H1 (cell line): ENCODE results near the gene ABCC4. TPM values are rescaled to one million over a fixed set of nuclear protein-coding genes. Genes with fewer than 3 reads are reported as not detected.

Experiments
- CTCF ChIA-PET: fragments of 300-600 bp; sonication (Branson Sonifier 250); formaldehyde crosslinking; loops from one replicate; lab custom pipeline; 2021; ENCODE audit not compliant: partially characterized antibody; lab: Charles Lee
- POLR2A ChIA-PET: fragments of 300-600 bp; sonication (Branson Sonifier 250); formaldehyde crosslinking; loops from one replicate; lab custom pipeline; 2021; ENCODE audit warnings: inconsistent platforms; ENCODE audit not compliant: partially characterized antibody; lab: Charles Lee
- DNase-seq, 2 experiments: peaks; one replicate each; pipeline versions ENCODE4 v3.0.0 to v3.0.0-alpha.2; 2010 to 2022; ENCODE audit warnings: low spot score in 2 of 2, low read depth in 1 of 2, mixed read lengths in 1 of 2
- FAIRE-seq: peaks from 2 replicates; lab custom pipeline; 2011; peaks lifted over from hg19 to GRCh38; lab: Jason Lieb, UNC
- H2AFZ ChIP-seq: 2 replicates; pipeline ENCODE4 v1.8.1; 2012; ENCODE audit warnings: low read length, inconsistent platforms
- H2AK5ac ChIP-seq: 2 replicates; pipeline ENCODE4 v1.6.1; 2013; ENCODE audit warnings: low read depth, low read length
- H2BK120ac ChIP-seq: replicated peaks from 2 replicates; pipeline ENCODE3; 2013; ENCODE audit warnings: low read depth, low read length, inconsistent platforms
- H2BK12ac ChIP-seq: 2 replicates; pipeline ENCODE4 v1.6.1; 2013; ENCODE audit warnings: low read depth, low read length
- H2BK15ac ChIP-seq: 2 replicates; pipeline ENCODE4 v1.6.1; 2013; ENCODE audit warnings: low read length
- H2BK20ac ChIP-seq: 2 replicates; pipeline ENCODE4 v1.6.1; 2013; ENCODE audit warnings: low read length
- H2BK5ac ChIP-seq: 2 replicates; pipeline ENCODE4 v1.6.1; 2013; ENCODE audit warnings: low read depth, low read length
- H3K14ac ChIP-seq: 2 replicates; pipeline ENCODE4 v1.6.1; 2013; ENCODE audit warnings: inconsistent platforms; ENCODE audit not compliant: insufficient read length
- H3K18ac ChIP-seq: 2 replicates; pipeline ENCODE4 v1.6.1; 2013; ENCODE audit warnings: low read length; ENCODE audit errors: extremely low read depth
- H3K23ac ChIP-seq: 2 replicates; pipeline ENCODE4 v1.6.1; 2013; ENCODE audit warnings: inconsistent platforms; ENCODE audit not compliant: insufficient read length
- H3K23me2 ChIP-seq: 2 replicates; pipeline ENCODE4 v1.6.1; 2013; ENCODE audit warnings: low read depth, low read length
- H3K27ac ChIP-seq: 2 replicates; pipeline ENCODE4 v1.6.1; 2011; ENCODE audit warnings: low read depth, low read length, inconsistent platforms
- H3K27me3 ChIP-seq, 4 experiments: replicated peaks in 1 of 4; 1 replicate in 1 of 4; 2 replicates in 3 of 4; pipeline versions ENCODE4 v1.6.1 to v1.8.1; 2011 to 2013; ENCODE audit warnings: low read length in 3 of 4, mild to moderate bottlenecking in 3 of 4, inconsistent platforms in 2 of 4, mixed read lengths in 2 of 4, moderate library complexity in 1 of 4; ENCODE audit not compliant: control insufficient read depth in 3 of 4, insufficient read depth in 3 of 4; ENCODE audit errors: extremely low read depth in 1 of 4
- H3K36me3 ChIP-seq, 4 experiments: 2 replicates each; pipeline versions ENCODE4 v1.6.1 to v1.8.1; 2011 to 2013; ENCODE audit warnings: mild to moderate bottlenecking in 4 of 4, low read length in 3 of 4, moderate library complexity in 2 of 4, control low read depth in 1 of 4, inconsistent platforms in 1 of 4; ENCODE audit not compliant: insufficient read depth in 4 of 4, control insufficient read depth in 2 of 4
- H3K4ac ChIP-seq: replicated peaks from 2 replicates; pipeline ENCODE3; 2013; ENCODE audit warnings: low read length, low read depth, mixed read lengths, inconsistent platforms; ENCODE audit not compliant: insufficient read length
- H3K4me1 ChIP-seq, 4 experiments: replicated peaks in 1 of 4; 1 replicate in 1 of 4; 2 replicates in 3 of 4; pipeline versions ENCODE4 v1.6.1 to v1.8.1; 2011 to 2013; ENCODE audit warnings: low read length in 3 of 4, inconsistent platforms in 2 of 4, mixed read lengths in 1 of 4; ENCODE audit not compliant: insufficient read depth in 4 of 4, control insufficient read depth in 3 of 4
- H3K4me2 ChIP-seq, 2 experiments: 2 replicates each; pipeline versions ENCODE4 v1.6.1 to v1.8.1; 2011 to 2013; ENCODE audit warnings: low read depth in 2 of 2, low read length in 2 of 2, control low read depth in 1 of 2, inconsistent platforms in 1 of 2, mild to moderate bottlenecking in 1 of 2; ENCODE audit not compliant: insufficient read depth in 1 of 2
- H3K4me3 ChIP-seq, 4 experiments: fragments of 200-600, 300-600 bp in 1 of 4; sonication (generic), shearing (Covaris generic), sonication (Bioruptor Twin) in 1 of 4; 2 replicates each; pipeline versions ENCODE4 v1.5.1 to v1.8.1; 2011 to 2016; ENCODE audit warnings: low read length in 4 of 4, low read depth in 3 of 4, control low read depth in 2 of 4, inconsistent platforms in 2 of 4, mild to moderate bottlenecking in 2 of 4, mixed read lengths in 1 of 4, moderate library complexity in 1 of 4; ENCODE audit not compliant: insufficient read depth in 2 of 4; ENCODE audit errors: extremely low read depth in 1 of 4
- H3K56ac ChIP-seq: replicated peaks from 2 replicates; pipeline ENCODE3; 2013; ENCODE audit warnings: low read depth, mild to moderate bottlenecking, mixed read lengths, low read length, inconsistent platforms; ENCODE audit not compliant: insufficient read length
- H3K79me1 ChIP-seq: 2 replicates; pipeline ENCODE4 v1.6.1; 2013; ENCODE audit warnings: low read depth, low read length, control low read depth
- H3K79me2 ChIP-seq, 2 experiments: 2 replicates each; pipeline versions ENCODE4 v1.6.1 to v1.8.1; 2012 to 2013; ENCODE audit warnings: low read length in 2 of 2, mild to moderate bottlenecking in 2 of 2, inconsistent platforms in 1 of 2; ENCODE audit not compliant: insufficient read depth in 2 of 2, control insufficient read depth in 1 of 2
- H3K9ac ChIP-seq, 4 experiments: replicated peaks in 1 of 4; 1 replicate in 1 of 4; 2 replicates in 3 of 4; pipeline versions ENCODE4 v1.6.1 to v1.8.1; 2011 to 2013; ENCODE audit warnings: low read depth in 3 of 4, low read length in 3 of 4, control low read depth in 2 of 4, mild to moderate bottlenecking in 2 of 4, moderate library complexity in 2 of 4, inconsistent platforms in 1 of 4; ENCODE audit errors: extremely low read depth in 1 of 4
- H3K9me3 ChIP-seq, 2 experiments: 2 replicates each; pipeline versions ENCODE4 v1.6.1 to v1.8.1; 2012 to 2013; ENCODE audit warnings: mild to moderate bottlenecking in 2 of 2, moderate library complexity in 2 of 2, control low read depth in 1 of 2, inconsistent platforms in 1 of 2, low read depth in 1 of 2, low read length in 1 of 2, mixed read lengths in 1 of 2; ENCODE audit not compliant: insufficient read depth in 2 of 2
- H4K20me1 ChIP-seq, 2 experiments: replicated peaks in 1 of 2; 2 replicates each; pipeline versions ENCODE3 to v1.8.1; 2011 to 2013; ENCODE audit warnings: inconsistent platforms in 2 of 2, low read length in 2 of 2, mild to moderate bottlenecking in 1 of 2; ENCODE audit not compliant: insufficient read depth in 2 of 2, control insufficient read depth in 1 of 2
- H4K5ac ChIP-seq: 2 replicates; pipeline ENCODE4 v1.6.1; 2013; ENCODE audit warnings: low read length, low read depth, mixed read lengths, inconsistent platforms; ENCODE audit not compliant: insufficient read length
- H4K8ac ChIP-seq: 2 replicates; pipeline ENCODE4 v1.8.0; 2013; ENCODE audit warnings: mild to moderate bottlenecking, moderate library complexity, low read length, inconsistent platforms; ENCODE audit not compliant: insufficient read depth; ENCODE audit errors: extremely low read depth
- H4K91ac ChIP-seq: replicated peaks from 2 replicates; pipeline ENCODE3; 2013; ENCODE audit warnings: low read length, mixed read lengths, inconsistent platforms; ENCODE audit not compliant: insufficient read length
- ASH2L ChIP-seq: fragments of 200-600, 300-600 bp; sonication (generic); IDR thresholded peaks from one replicate; pipeline ENCODE4 v1.7.1; 2017; ENCODE audit warnings: low read length
- MAFK ChIP-seq: IDR thresholded peaks from 2 replicates; pipeline ENCODE4 v1.6.1; 2012; ENCODE audit warnings: low read depth, mild to moderate bottlenecking, improper control_type of control experiment, low read length
- POLR2AphosphoS5 ChIP-seq: IDR thresholded peaks from 2 replicates; pipeline ENCODE4 v1.6.1; 2011; ENCODE audit warnings: low read depth, low read length
- RBBP5 ChIP-seq: IDR thresholded peaks from 2 replicates; pipeline ENCODE4 v1.7.1; 2012; ENCODE audit warnings: low read depth, mild to moderate bottlenecking, inconsistent platforms, low read length, moderate library complexity, borderline replicate concordance
- SUZ12 ChIP-seq: fragments of 200-600 bp; sonication (generic); IDR thresholded peaks from 2 replicates; pipeline ENCODE4 v1.6.1; 2012; ENCODE audit warnings: mild to moderate bottlenecking, inconsistent platforms, low read length, moderate library complexity, mixed read lengths
- TBP ChIP-seq: IDR thresholded peaks from 2 replicates; pipeline ENCODE4 v1.6.1; 2011; ENCODE audit warnings: low read depth, low read length, improper control_type of control experiment
- ZNF274 ChIP-seq: IDR thresholded peaks from 2 replicates; pipeline ENCODE4 v1.7.0; 2012; ENCODE audit warnings: low read length, borderline replicate concordance; ENCODE audit errors: extremely low read depth
- WGBS, 2 experiments: shearing (Covaris generic) in 1 of 2; methylation state at CpG; one replicate each; pipeline versions ENCODE4 v1.1.6 to v1.1.7; 2013 to 2015; ENCODE audit warnings: low lambda C conversion rate in 2 of 2, mixed read lengths in 2 of 2, inconsistent platforms in 1 of 2, low coverage in 1 of 2, missing lambda C conversion rate in 1 of 2; ENCODE audit not compliant: insufficient replicate concordance in 2 of 2, insufficient coverage in 1 of 2, insufficient read length in 1 of 2; ENCODE audit errors: extremely low coverage in 1 of 2, missing lambda C conversion rate in 1 of 2; 5-methylcytosine and 5-hydroxymethylcytosine counted together
- polyA plus RNA-seq, 7 experiments: library from polyadenylated mRNA; depleted of rRNA in 3 of 7; stranded (reverse) in 5 of 7; unstranded in 2 of 7; fragments of >200 nt in 5 of 7; fragments of 200-250 nt in 2 of 7; gene quantifications; 1 replicate in 5 of 7; 2 replicates in 1 of 7; 4 replicates in 1 of 7; pipeline versions ENCODE4 v1.2.1 to v1.2.3, GENCODE V29; 2011 to 2013; ENCODE audit warnings: missing spikeins in 2 of 7, mixed read lengths in 2 of 7
- total RNA-seq: library from RNA; stranded (reverse); fragmentation: NEBNext Ultra II Directional; extraction: Animal tissue kit (Norgen Biotek cat#: 25700); gene quantifications from 2 replicates; pipeline ENCODE4 v1.2.1, GENCODE V29; 2021

Gene ABCC4
- total and polyA plus RNA-seq, 2 of the 8 experiments (the other 6 are each of a cell fraction or from before 2014, with no cell fraction given), result 4.0 to 14.1 TPM

DNA sequence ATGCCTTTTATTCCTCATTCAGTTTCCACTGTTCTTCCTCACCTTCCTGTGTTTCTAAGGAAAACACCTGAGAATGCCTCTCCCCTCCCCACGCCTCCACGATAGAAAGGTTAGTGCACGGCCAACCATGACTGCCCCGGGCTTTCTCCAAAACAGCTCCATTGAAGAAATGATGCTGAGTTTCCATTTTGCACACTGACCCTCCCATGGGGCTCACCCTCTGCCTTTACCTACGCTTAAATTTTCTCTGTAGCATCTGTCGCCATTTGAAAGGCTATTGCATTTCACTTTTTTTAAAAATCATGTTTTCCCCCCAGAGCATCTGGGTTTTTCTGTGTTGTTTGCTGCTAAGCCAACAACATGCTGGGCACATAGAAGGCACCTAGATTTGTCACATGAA is 48.2 kb downstream of the ABCC4 start:
- Histone ChIP-seq H4K5ac (no peak overlapping the region), H2BK5ac (no peak overlapping the region), H3K36me3 (no peaks in the 10 kb centered on the region), H2BK120ac (no peak overlapping the region), H4K91ac (no peak overlapping the region), H3K4me3 (no peak overlapping the region), H3K27ac (no peak overlapping the region), H2BK20ac (no peak overlapping the region), H2AFZ (no peak overlapping the region), H3K79me2 (no peaks in the 10 kb centered on the region), H3K79me1 (no peaks in the 10 kb centered on the region; the same call in 1 of the 2 replicates), H3K4me2 (no peak overlapping the region), H4K20me1 (no peaks in the 10 kb centered on the region), H3K14ac (no peak overlapping the region), H2BK15ac (no peak overlapping the region), H3K18ac (no peak overlapping the region), H4K8ac (no peak overlapping the region), H2AK5ac (no peak overlapping the region), H3K23me2 (no peaks in the 10 kb centered on the region), H3K4me1 (no peaks in the 10 kb centered on the region), H3K23ac (no peak overlapping the region), H3K4ac (no peak overlapping the region), H3K9ac (no peak overlapping the region), H3K9me3 (no peaks in the 10 kb centered on the region), H3K56ac (no peak overlapping the region), H3K27me3 (no peaks in the 10 kb centered on the region), H2BK12ac (no peak overlapping the region)
- 88% methylated on average over 6 of the region's 6 CpGs; no CpG with 5 or more reads in 1 of the 2 experiments for WGBS, 2 experiments
- DNase-seq (no peak), FAIRE-seq (no peak)
- TF ChIP-seq SUZ12 (no peak), ZNF274 (no peak), MAFK (no peak), RBBP5 (no peak), POLR2AphosphoS5 (no peak), ASH2L (no peak), TBP (no peak)
- POLR2A ChIA-PET, result no interaction called here
- CTCF ChIA-PET, result no interaction called here
